Vagina (tissue), 2 donors: Measurements from ENCODE around the gene KCNA5.

Source experiments
- CTCF ChIP-seq, 3 experiments: fragments of 450-650 bp in 2 of 3; fragments of 200-600 bp in 1 of 3; sonication (generic) in 1 of 3; IDR thresholded peaks; one replicate each; pipeline ENCODE4 v1.5.1; 2017 to 2019; ENCODE audit warnings: antibody characterized with exemption in 3 of 3, mild to moderate bottlenecking in 2 of 3, moderate library complexity in 2 of 3
- POLR2A ChIP-seq, 2 donors: fragments of 450-650 bp; IDR thresholded peaks; one replicate each; pipeline ENCODE4 v1.6.1; 2017; ENCODE audit warnings: antibody characterized with exemption in 2 of 2, mild to moderate bottlenecking in 2 of 2, moderate library complexity in 2 of 2
- POLR2AphosphoS5 ChIP-seq, 2 donors: sonication (generic); formaldehyde crosslinking; IDR thresholded peaks; one replicate each; pipeline ENCODE4 v1.9.0; 2017; ENCODE audit warnings: antibody characterized with exemption in 2 of 2, mild to moderate bottlenecking in 2 of 2, low read depth in 1 of 2; ENCODE audit not compliant: insufficient read depth in 1 of 2

GRCh38 chr12:5037795-5038357 lies 5.8 kb upstream of the KCNA5 start:
- TF ChIP-seq POLR2A (IDR thresholded peaks at IDR 0.05) (no peak), CTCF (IDR thresholded peaks at IDR 0.05) (no peak), POLR2AphosphoS5 (IDR thresholded peaks at IDR 0.05; ENCODE audit: insufficient read depth in 1 of 2, low read depth in 1 of 2) (no peak)
